PC-9 (cell line): ENCODE results near the gene SPACA5. TPM values are rescaled to one million over a fixed set of nuclear protein-coding genes. Genes with fewer than 3 reads are reported as not detected.

ENCODE experiments used
- BruUV-seq: library from RNA; stranded (reverse); fragments of 400-500 nt; replicated peaks from 2 replicates; lab custom pipeline; 2021; lab: Mats Ljungman, UMichigan
- CTCF ChIA-PET: fragments of 300-600 bp; sonication (Branson Sonifier 250); formaldehyde crosslinking; loops from one replicate; lab custom pipeline; 2022; ENCODE audit warnings: antibody characterized with exemption; lab: Charles Lee
- POLR2A ChIA-PET: fragments of 300-600 bp; sonication (Branson Sonifier 250); formaldehyde crosslinking; loops from one replicate; lab custom pipeline; 2022; ENCODE audit warnings: antibody characterized with exemption; ENCODE audit not compliant: unreplicated experiment; lab: Charles Lee
- DNase-seq, 2 experiments: peaks; one replicate each; pipeline versions ENCODE4 v3.0.0 to v3.0.0-alpha.2; 2015 to 2022; ENCODE audit warnings: mixed read lengths in 1 of 2
- H2AFZ ChIP-seq: fragments of 200-600 bp; sonication (generic); 2 replicates; pipeline ENCODE4 v1.8.1; 2017; ENCODE audit warnings: antibody characterized with exemption
- H3F3A ChIP-seq: fragments of 200-600 bp; sonication (generic); 2 replicates; pipeline ENCODE4 v1.8.1; 2017; ENCODE audit warnings: antibody characterized with exemption, mild to moderate bottlenecking, low read depth; ENCODE audit not compliant: insufficient read depth
- H3K27ac ChIP-seq: fragments of 200-600 bp; sonication (generic); 2 replicates; pipeline ENCODE4 v1.6.1; 2016; ENCODE audit warnings: mixed run types
- H3K27me3 ChIP-seq: fragments of 200-600 bp; sonication (generic); 2 replicates; pipeline ENCODE4 v1.6.1; 2016; ENCODE audit warnings: low read depth, mixed run types; ENCODE audit not compliant: insufficient read depth
- H3K36me3 ChIP-seq: fragments of 200-600 bp; sonication (generic); 2 replicates; pipeline ENCODE4 v1.6.1; 2016; ENCODE audit warnings: low read depth, mixed run types
- H3K4me1 ChIP-seq: fragments of 200-600 bp; sonication (generic); replicated peaks from 2 replicates; pipeline ENCODE4 v1.6.1; 2016; ENCODE audit warnings: mixed run types; ENCODE audit not compliant: insufficient read depth
- H3K4me2 ChIP-seq: fragments of 200-600 bp; sonication (generic); 2 replicates; pipeline ENCODE4 v1.6.1; 2017; ENCODE audit warnings: mixed run types
- H3K4me3 ChIP-seq: fragments of 200-600 bp; sonication (generic); 2 replicates; pipeline ENCODE4 v1.6.1; 2016; ENCODE audit warnings: mixed run types
- H3K79me2 ChIP-seq: fragments of 200-600 bp; sonication (generic); 2 replicates; pipeline ENCODE4 v1.6.1; 2017; ENCODE audit warnings: low read depth, mixed run types
- H3K9me2 ChIP-seq: fragments of 200-600 bp; sonication (generic); 2 replicates; pipeline ENCODE4 v1.8.1; 2017; ENCODE audit warnings: mild to moderate bottlenecking; ENCODE audit not compliant: insufficient read depth
- H3K9me3 ChIP-seq: fragments of 200-600 bp; sonication (generic); 2 replicates; pipeline ENCODE4 v1.8.1; 2016; ENCODE audit warnings: low read depth; ENCODE audit not compliant: insufficient read depth
- H4K20me1 ChIP-seq: fragments of 200-600 bp; sonication (generic); 2 replicates; pipeline ENCODE4 v1.8.1; 2017; ENCODE audit not compliant: insufficient read depth
- CTCF ChIP-seq: fragments of 200-600 bp; sonication (generic); conservative IDR thresholded peaks from 2 replicates; pipeline ENCODE4 v1.6.1; 2017; ENCODE audit warnings: mixed run types, antibody characterized with exemption, mild to moderate bottlenecking, moderate library complexity
- EZH2 ChIP-seq: fragments of 200-600 bp; sonication (generic); IDR thresholded peaks from 2 replicates; pipeline ENCODE4 v1.8.0; 2017; ENCODE audit warnings: antibody characterized with exemption, low read depth
- intact Hi-C: fragments of 100-400 bp; cut with micrococcal nuclease; formaldehyde crosslinking; loops from one replicate; pipeline ENCODE4 v1.10.0; 2022; ENCODE audit not compliant: unreplicated experiment
- total RNA-seq: library from RNA; stranded (reverse); gene quantifications from 2 replicates; pipeline ENCODE4 v1.2.3, GENCODE V29; 2021

Gene SPACA5
- total RNA-seq, 1 experiment from 2014 or later = not detected

GRCh38 chrX:47992095-47992380 lies 14.8 kb upstream of the SPACA5 start:
- no peak overlapping the region for H2AFZ ChIP-seq
- H3K9me3 ChIP-seq = no peaks in the 10 kb centered on the region
- ChIA-PET POLR2A (no interaction called here), CTCF (no interaction called here)
- no peak overlapping the region for H3K4me2 ChIP-seq
- BruUV-seq = no TSS peak
- no peak for DNase-seq
- TF ChIP-seq CTCF = no peak
- no peak for TF ChIP-seq EZH2
- H3K79me2 ChIP-seq = no peaks in the 10 kb centered on the region
- intact Hi-C loops = no loop called here
- no peaks in the 10 kb centered on the region for H3K4me1 ChIP-seq
- H3F3A ChIP-seq = no peaks in the 10 kb centered on the region
- H3K27me3 ChIP-seq = no peaks in the 10 kb centered on the region
- no peak overlapping the region for H3K27ac ChIP-seq
- no peaks in the 10 kb centered on the region for H4K20me1 ChIP-seq
- H3K9me2 ChIP-seq = no peaks in the 10 kb centered on the region
- H3K4me3 ChIP-seq = no peak overlapping the region
- no peaks in the 10 kb centered on the region for H3K36me3 ChIP-seq

- no peak overlapping the region for H3K4me2 ChIP-seq
- no peaks in the 10 kb centered on the region for H3F3A ChIP-seq
- CTCF ChIA-PET = no interaction called here
- H4K20me1 ChIP-seq = no peaks in the 10 kb centered on the region
- H3K27me3 ChIP-seq = no peaks in the 10 kb centered on the region
- H3K36me3 ChIP-seq = no peaks in the 10 kb centered on the region
- no peak overlapping the region for H3K27ac ChIP-seq
- intact Hi-C loops = no loop called here
- TF ChIP-seq CTCF (no peak), EZH2 (no peak)
- no peaks in the 10 kb centered on the region for H3K9me2 ChIP-seq
- no peak for DNase-seq
- H3K9me3 ChIP-seq = no peaks in the 10 kb centered on the region
- H3K79me2 ChIP-seq = no peaks in the 10 kb centered on the region
- H3K4me1 ChIP-seq = no peaks in the 10 kb centered on the region
- POLR2A ChIA-PET = no interaction called here
- H2AFZ ChIP-seq = no peak overlapping the region
- no peak overlapping the region for H3K4me3 ChIP-seq
- BruUV-seq = no TSS peak
These were observed 14.1 kb upstream of the SPACA5 start for GRCh38 chrX:47992669-47993068.

- TF ChIP-seq EZH2 (no peak), CTCF (no peak)
- no peaks in the 10 kb centered on the region for H3K9me2 ChIP-seq
- no peak overlapping the region for H2AFZ ChIP-seq
- H3K9me3 ChIP-seq = no peaks in the 10 kb centered on the region
- H3K4me1 ChIP-seq = no peaks in the 10 kb centered on the region
- BruUV-seq = no TSS peak
- intact Hi-C loops = no loop called here
- H3K4me3 ChIP-seq = no peak overlapping the region
- H3K36me3 ChIP-seq = no peaks in the 10 kb centered on the region
- POLR2A ChIA-PET = no interaction called here
- DNase-seq = no peak
- no peak overlapping the region for H3K27ac ChIP-seq
- H3F3A ChIP-seq = no peaks in the 10 kb centered on the region
- CTCF ChIA-PET = no interaction called here
- no peak overlapping the region for H3K4me2 ChIP-seq
- H3K79me2 ChIP-seq = no peaks in the 10 kb centered on the region
- H3K27me3 ChIP-seq = no peaks in the 10 kb centered on the region
- no peaks in the 10 kb centered on the region for H4K20me1 ChIP-seq
These were observed 5.5 kb upstream of the SPACA5 start for GRCh38 chrX:48001260-48001659.
